A549 (cell line): ENCODE data around the gene MYH9.

ENCODE experiments used
- CBX8 ChIP-seq: fragments of 200-600 bp; sonication (generic); IDR thresholded peaks from 2 replicates; pipeline ENCODE4 v1.6.1; 2016
- CTCF ChIP-seq: fragments of >200 bp; sonication (Bioruptor Twin); formaldehyde crosslinking; IDR thresholded peaks from 3 replicates; pipeline ENCODE4 v1.5.1; 2016
- ELK1 ChIP-seq: fragments of 150-350 bp; IDR thresholded peaks from 2 replicates; pipeline ENCODE4 v1.6.1; 2014; ENCODE audit warnings: low read depth, mild to moderate bottlenecking, low read length
- FOSL2 ChIP-seq, 2 experiments: fragments of 450-650 bp in 1 of 2; fragments of >200 bp in 1 of 2; sonication (Bioruptor Twin) in 1 of 2; formaldehyde crosslinking; IDR thresholded peaks; 2 replicates each; pipeline versions ENCODE4 v1.5.0 to v1.6.1; 2016 to 2020; ENCODE audit warnings: mild to moderate bottlenecking in 1 of 2, moderate library complexity in 1 of 2
- HDAC2 ChIP-seq: fragments of 200-600 bp; sonication (generic); IDR thresholded peaks from 2 replicates; pipeline ENCODE4 v1.6.1; 2016
- KDM1A ChIP-seq: fragments of 200-600 bp; sonication (generic); IDR thresholded peaks from 2 replicates; pipeline ENCODE4 v1.6.1; 2016; ENCODE audit warnings: low read depth, mild to moderate bottlenecking
- MAFK ChIP-seq: fragments of 450-650 bp; IDR thresholded peaks from 2 replicates; pipeline ENCODE4 v1.6.1; 2014; ENCODE audit not compliant: partially characterized antibody
- POLR2A ChIP-seq: IDR thresholded peaks from 2 replicates; pipeline ENCODE4 v1.6.1; 2012; ENCODE audit warnings: mild to moderate bottlenecking, low read length
- RAD21 ChIP-seq, 2 experiments: fragments of >200 bp in 1 of 2; sonication (Bioruptor Twin) in 1 of 2; formaldehyde crosslinking in 1 of 2; IDR thresholded peaks in 1 of 2; conservative IDR thresholded peaks in 1 of 2; 2 replicates in 1 of 2; 3 replicates in 1 of 2; pipeline ENCODE4 v1.6.1; 2012 to 2018; ENCODE audit warnings: inconsistent platforms in 1 of 2
- RCOR1 ChIP-seq: fragments of 150-350 bp; IDR thresholded peaks from 2 replicates; pipeline ENCODE4 v1.6.1; 2014; ENCODE audit warnings: antibody characterized with exemption, low read length, low read depth
- RNF2 ChIP-seq: fragments of 200-600 bp; sonication (generic); IDR thresholded peaks from 2 replicates; pipeline ENCODE4 v1.6.1; 2016; ENCODE audit warnings: low read depth, mild to moderate bottlenecking, antibody characterized with exemption, moderate library complexity, borderline replicate concordance
- SMC3 ChIP-seq: fragments of >200 bp; sonication (Bioruptor Twin); formaldehyde crosslinking; IDR thresholded peaks from 3 replicates; pipeline ENCODE4 v1.6.1; 2018; ENCODE audit warnings: inconsistent platforms
- ZC3H11A ChIP-seq: fragments of 450-650 bp; IDR thresholded peaks from 2 replicates; pipeline ENCODE4 v1.6.1; 2014; ENCODE audit warnings: antibody characterized with exemption, mild to moderate bottlenecking

- TF ChIP-seq RCOR1 (no peak), MAFK (no peak), POLR2A (no peak), ELK1 (no peak), RAD21 (conservative IDR thresholded peaks at IDR 0.05 in 1 of 2, IDR thresholded peaks at IDR 0.05 in 1 of 2) (no peak), HDAC2 (no peak), CTCF (no peak), ZC3H11A (no peak), RNF2 (no peak), CBX8 (no peak), KDM1A (no peak), FOSL2 (IDR thresholded peaks at IDR 0.05) (no peak), FOSL2 (CRISPR knock-in tag; IDR thresholded peaks at IDR 0.05) (no peak), SMC3 (no peak)
Measured at GRCh38 chr22:36371920-36372319, 15.8 kb downstream of the MYH9 start.
